SK-N-SH (cell line): ENCODE measurements around the gene TBRG1. TPM values are rescaled to one million over a fixed set of nuclear protein-coding genes. Genes with fewer than 3 reads are reported as not detected.

Experiments
- CTCF ChIA-PET: fragments of 300-600, 350-600 bp; formaldehyde crosslinking; extraction: SDS; loops from one replicate; lab custom pipeline; 2021; lab: Yijun Ruan, JAX
- POLR2A ChIA-PET: fragments of 350-600 bp; sonication (Branson Sonifier 250); formaldehyde crosslinking; extraction: SDS; loops from one replicate; lab custom pipeline; 2020; ENCODE audit warnings: antibody characterized with exemption, inconsistent platforms; lab: Yijun Ruan, JAX
- DNase-seq: peaks from one replicate; pipeline ENCODE4 v3.0.0; 2012
- H2AFZ ChIP-seq: fragments of 200-600 bp; sonication (generic); 2 replicates; pipeline ENCODE4 v1.8.1; 2016; ENCODE audit warnings: antibody characterized with exemption, mild to moderate bottlenecking, low read depth
- H3F3A ChIP-seq: fragments of 200-600 bp; sonication (generic); replicated peaks from 2 replicates; pipeline ENCODE3; 2016; ENCODE audit warnings: antibody characterized with exemption, mild to moderate bottlenecking; ENCODE audit not compliant: insufficient read depth
- H3K27ac ChIP-seq, 2 experiments: fragments of 200-500 bp in 1 of 2; fragments of 200-600 bp in 1 of 2; sonication (Bioruptor generic) in 1 of 2; sonication (generic), shearing (Covaris generic) in 1 of 2; 2 replicates each; pipeline versions ENCODE4 v1.5.1 to v1.6.1; 2014 to 2016; ENCODE audit warnings: low read depth in 2 of 2, inconsistent platforms in 1 of 2, low read length in 1 of 2, mild to moderate bottlenecking in 1 of 2, mixed read lengths in 1 of 2
- H3K27me3 ChIP-seq: fragments of 200-600 bp; sonication (generic), shearing (Covaris generic); 2 replicates; pipeline ENCODE4 v1.6.1; 2016; ENCODE audit warnings: mixed run types; ENCODE audit not compliant: insufficient read depth
- H3K36me3 ChIP-seq, 2 experiments: fragments of 200-500 bp in 1 of 2; fragments of 200-600 bp in 1 of 2; sonication (Bioruptor generic) in 1 of 2; sonication (generic) in 1 of 2; replicated peaks in 1 of 2; 2 replicates each; pipeline versions ENCODE3 to v1.5.1; 2014 to 2016; ENCODE audit warnings: low read length in 1 of 2, mild to moderate bottlenecking in 1 of 2; ENCODE audit not compliant: insufficient read depth in 2 of 2, control insufficient read depth in 1 of 2
- H3K4me1 ChIP-seq, 2 experiments: fragments of 200-500 bp in 1 of 2; fragments of 200-600 bp in 1 of 2; sonication (Bioruptor generic) in 1 of 2; sonication (generic), shearing (Covaris generic) in 1 of 2; 2 replicates each; pipeline versions ENCODE4 v1.5.1 to v1.6.1; 2014 to 2016; ENCODE audit warnings: low read depth in 1 of 2, low read length in 1 of 2, mixed run types in 1 of 2; ENCODE audit not compliant: insufficient read depth in 2 of 2, control insufficient read depth in 1 of 2
- H3K4me2 ChIP-seq: fragments of 200-600 bp; sonication (generic), shearing (Covaris generic); 2 replicates; pipeline ENCODE4 v1.6.1; 2017; ENCODE audit warnings: mixed run types
- H3K4me3 ChIP-seq, 2 experiments: fragments of 200-500 bp in 1 of 2; fragments of 200-600 bp in 1 of 2; sonication (Bioruptor generic) in 1 of 2; sonication (generic), shearing (Covaris generic) in 1 of 2; 2 replicates each; pipeline versions ENCODE4 v1.5.1 to v1.8.1; 2014 to 2016; ENCODE audit warnings: low read depth in 2 of 2, inconsistent platforms in 1 of 2, low read length in 1 of 2, mild to moderate bottlenecking in 1 of 2, mixed read lengths in 1 of 2, moderate library complexity in 1 of 2
- H3K79me2 ChIP-seq: fragments of 200-600 bp; sonication (generic); 2 replicates; pipeline ENCODE4 v1.8.1; 2017; ENCODE audit warnings: mild to moderate bottlenecking; ENCODE audit not compliant: insufficient read depth
- H3K9ac ChIP-seq: fragments of 200-600 bp; sonication (generic); 2 replicates; pipeline ENCODE4 v1.6.1; 2017; ENCODE audit warnings: mixed run types
- H3K9me2 ChIP-seq: fragments of 200-600 bp; sonication (generic); 2 replicates; pipeline ENCODE4 v1.6.1; 2017; ENCODE audit warnings: mixed run types
- H3K9me3 ChIP-seq: fragments of 200-600 bp; sonication (generic); 2 replicates; pipeline ENCODE4 v1.6.1; 2017; ENCODE audit warnings: mixed run types, mild to moderate bottlenecking, moderate library complexity
- H4K20me1 ChIP-seq: fragments of 200-600 bp; sonication (generic); 2 replicates; pipeline ENCODE4 v1.6.1; 2017; ENCODE audit warnings: mild to moderate bottlenecking, mixed run types; ENCODE audit not compliant: insufficient read depth
- CHD2 ChIP-seq: fragments of 150-350 bp; IDR thresholded peaks from 2 replicates; pipeline ENCODE4 v1.6.1; 2018; ENCODE audit warnings: low read length; ENCODE audit not compliant: partially characterized antibody
- ELF1 ChIP-seq: IDR thresholded peaks from 2 replicates; pipeline ENCODE4 v1.4.0; 2012
- EZH2phosphoT487 ChIP-seq: fragments of 200-600 bp; sonication (generic); IDR thresholded peaks from 2 replicates; pipeline ENCODE4 v1.6.1; 2017; ENCODE audit warnings: low read depth, mixed run types, mild to moderate bottlenecking, antibody characterized with exemption, moderate library complexity, borderline replicate concordance
- FOXM1 ChIP-seq: IDR thresholded peaks from 2 replicates; pipeline ENCODE4 v1.4.0; 2012; ENCODE audit warnings: low read depth, mild to moderate bottlenecking
- GABPA ChIP-seq: IDR thresholded peaks from 2 replicates; pipeline ENCODE4 v1.4.0; 2012; ENCODE audit warnings: low read depth, mild to moderate bottlenecking
- JUND ChIP-seq: IDR thresholded peaks from 2 replicates; pipeline ENCODE4 v1.4.0; 2012
- MAX ChIP-seq: IDR thresholded peaks from 2 replicates; pipeline ENCODE4 v1.4.0; 2012; ENCODE audit warnings: low read depth
- MEF2A ChIP-seq: IDR thresholded peaks from 2 replicates; pipeline ENCODE4 v1.4.0; 2012; ENCODE audit warnings: low read depth, borderline replicate concordance
- MXI1 ChIP-seq: IDR thresholded peaks from 2 replicates; pipeline ENCODE4 v1.6.1; 2012; ENCODE audit warnings: mild to moderate bottlenecking, low read depth, low read length, improper control_type of control experiment
- NFIC ChIP-seq: IDR thresholded peaks from 2 replicates; pipeline ENCODE4 v1.4.0; 2012; ENCODE audit warnings: borderline replicate concordance
- NRF1 ChIP-seq: IDR thresholded peaks from 2 replicates; pipeline ENCODE4 v1.6.1; 2012; ENCODE audit warnings: low read depth, mild to moderate bottlenecking, low read length
- RCOR1 ChIP-seq: fragments of 150-350 bp; IDR thresholded peaks from 2 replicates; pipeline ENCODE4 v1.6.1; 2017; ENCODE audit warnings: antibody characterized with exemption, low read length
- RFX5 ChIP-seq: IDR thresholded peaks from 2 replicates; pipeline ENCODE4 v1.6.1; 2012; ENCODE audit warnings: mild to moderate bottlenecking, improper control_type of control experiment, low read length
- SIN3A ChIP-seq: IDR thresholded peaks from 2 replicates; pipeline ENCODE4 v1.6.1; 2012; ENCODE audit warnings: low read depth, mild to moderate bottlenecking, low read length, moderate library complexity, borderline replicate concordance
- TAF1 ChIP-seq: IDR thresholded peaks from 2 replicates; pipeline ENCODE4 v1.6.1; 2012; ENCODE audit warnings: low read depth, mild to moderate bottlenecking, low read length, moderate library complexity, borderline replicate concordance
- whole genome bisulfite sequencing: methylation state at CpG from one replicate; pipeline ENCODE4 v1.1.6; 2017; ENCODE audit warnings: low lambda C conversion rate; 5-methylcytosine and 5-hydroxymethylcytosine counted together
- polyA plus RNA-seq, 3 experiments: library from polyadenylated mRNA; depleted of rRNA; stranded (reverse); fragments of >200 nt; gene quantifications; 2 replicates each; pipeline ENCODE4 v1.2.3, GENCODE V29; 2012
- TF ChIP-seq, protein P1 (sequence below): fragments of 150-350 bp; IDR thresholded peaks from 2 replicates; pipeline ENCODE4 v1.6.1; 2016; ENCODE audit warnings: mild to moderate bottlenecking, low read depth, low read length
- TF ChIP-seq, protein P2 (sequence below): IDR thresholded peaks from 2 replicates; pipeline ENCODE4 v1.6.1; 2012; ENCODE audit warnings: mild to moderate bottlenecking, low read depth, low read length, moderate library complexity

The TBRG1 gene
- 22.0 and 29.0 TPM in 2 replicates for polyA plus RNA-seq (2012; rRNA removed)
- polyA plus RNA-seq (2012; cell fraction: cytosol; rRNA removed), result 19.6 and 21.2 TPM in 2 replicates
- polyA plus RNA-seq (2012; cell fraction: nucleus; rRNA removed), result 61.6 and 96.9 TPM in 2 replicates

- H3K36me3 ChIP-seq, result peaks cover 31 to 34% of the 10 kb centered on the region in 2 experiments
- peak within 1 kb of the TSS; percentile 93 for H3K4me2 ChIP-seq
- H3K79me2 ChIP-seq, result peaks cover 45% of the 10 kb centered on the region
- no peaks in the 10 kb centered on the region for H3F3A ChIP-seq
- H3K9me3 ChIP-seq, result no peaks in the 10 kb centered on the region
- no peaks in the 10 kb centered on the region for H3K9me2 ChIP-seq
- DNase-seq, result peak; percentile 96
- CTCF ChIA-PET, result interaction anchor here (0.7 to 2.4 kb wide), 6 partner anchors 10 to 244 kb away, joined by 3 to 13 read pairs (median 4); no protein-coding TSS in a partner anchor
- H2AFZ ChIP-seq, result peak within 1 kb of the TSS; percentile 94
- peaks cover 23% of the 10 kb centered on the region; the same call in 1 of the 2 replicates for H4K20me1 ChIP-seq
- H3K9ac ChIP-seq, result peak within 1 kb of the TSS; percentile 94
- H3K27ac ChIP-seq, result peak within 1 kb of the TSS; percentile 80 to 94
- H3K4me3 ChIP-seq, result peak within 1 kb of the TSS; percentile 95 to 98
- 1% methylated on average over 37 of the region's 57 CpGs for WGBS
- POLR2A ChIA-PET, result interaction anchor here (1.0 kb wide), 1 partner anchor 34 kb away, joined by 3 read pairs; no protein-coding TSS in a partner anchor
- H3K4me1 ChIP-seq, result peaks cover 4 to 12% of the 10 kb centered on the region in 2 experiments; a peak in 3 of 4 replicates
- TF ChIP-seq SIN3A, result peak; percentile 48; the same call in 1 of the 2 replicates
- TF ChIP-seq CHD2, result peak; percentile 61
- TF ChIP-seq MAX, result peak; percentile 70
- TF ChIP-seq FOXM1, result no peak
- TF ChIP-seq, protein P1, sequence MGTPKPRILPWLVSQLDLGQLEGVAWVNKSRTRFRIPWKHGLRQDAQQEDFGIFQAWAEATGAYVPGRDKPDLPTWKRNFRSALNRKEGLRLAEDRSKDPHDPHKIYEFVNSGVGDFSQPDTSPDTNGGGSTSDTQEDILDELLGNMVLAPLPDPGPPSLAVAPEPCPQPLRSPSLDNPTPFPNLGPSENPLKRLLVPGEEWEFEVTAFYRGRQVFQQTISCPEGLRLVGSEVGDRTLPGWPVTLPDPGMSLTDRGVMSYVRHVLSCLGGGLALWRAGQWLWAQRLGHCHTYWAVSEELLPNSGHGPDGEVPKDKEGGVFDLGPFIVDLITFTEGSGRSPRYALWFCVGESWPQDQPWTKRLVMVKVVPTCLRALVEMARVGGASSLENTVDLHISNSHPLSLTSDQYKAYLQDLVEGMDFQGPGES, result no peak
- no peak for TF ChIP-seq EZH2phosphoT487
- TF ChIP-seq GABPA, result peak; percentile 95
- peak; percentile 69; the same call in 1 of the 2 replicates for TF ChIP-seq MXI1
- TF ChIP-seq JUND, result no peak
- peak; percentile 63 for TF ChIP-seq NRF1
- TF ChIP-seq ELF1, result peak; percentile 99
- TF ChIP-seq MEF2A, result no peak
- peak; percentile 95 for TF ChIP-seq TAF1
- TF ChIP-seq RFX5, result no peak
- TF ChIP-seq RCOR1, result no peak
- TF ChIP-seq, protein P2, sequence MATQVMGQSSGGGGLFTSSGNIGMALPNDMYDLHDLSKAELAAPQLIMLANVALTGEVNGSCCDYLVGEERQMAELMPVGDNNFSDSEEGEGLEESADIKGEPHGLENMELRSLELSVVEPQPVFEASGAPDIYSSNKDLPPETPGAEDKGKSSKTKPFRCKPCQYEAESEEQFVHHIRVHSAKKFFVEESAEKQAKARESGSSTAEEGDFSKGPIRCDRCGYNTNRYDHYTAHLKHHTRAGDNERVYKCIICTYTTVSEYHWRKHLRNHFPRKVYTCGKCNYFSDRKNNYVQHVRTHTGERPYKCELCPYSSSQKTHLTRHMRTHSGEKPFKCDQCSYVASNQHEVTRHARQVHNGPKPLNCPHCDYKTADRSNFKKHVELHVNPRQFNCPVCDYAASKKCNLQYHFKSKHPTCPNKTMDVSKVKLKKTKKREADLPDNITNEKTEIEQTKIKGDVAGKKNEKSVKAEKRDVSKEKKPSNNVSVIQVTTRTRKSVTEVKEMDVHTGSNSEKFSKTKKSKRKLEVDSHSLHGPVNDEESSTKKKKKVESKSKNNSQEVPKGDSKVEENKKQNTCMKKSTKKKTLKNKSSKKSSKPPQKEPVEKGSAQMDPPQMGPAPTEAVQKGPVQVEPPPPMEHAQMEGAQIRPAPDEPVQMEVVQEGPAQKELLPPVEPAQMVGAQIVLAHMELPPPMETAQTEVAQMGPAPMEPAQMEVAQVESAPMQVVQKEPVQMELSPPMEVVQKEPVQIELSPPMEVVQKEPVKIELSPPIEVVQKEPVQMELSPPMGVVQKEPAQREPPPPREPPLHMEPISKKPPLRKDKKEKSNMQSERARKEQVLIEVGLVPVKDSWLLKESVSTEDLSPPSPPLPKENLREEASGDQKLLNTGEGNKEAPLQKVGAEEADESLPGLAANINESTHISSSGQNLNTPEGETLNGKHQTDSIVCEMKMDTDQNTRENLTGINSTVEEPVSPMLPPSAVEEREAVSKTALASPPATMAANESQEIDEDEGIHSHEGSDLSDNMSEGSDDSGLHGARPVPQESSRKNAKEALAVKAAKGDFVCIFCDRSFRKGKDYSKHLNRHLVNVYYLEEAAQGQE, result peak; percentile 42
- TF ChIP-seq NFIC, result no peak; the same call in 1 of the 2 replicates
- peaks cover 17% of the 10 kb centered on the region; the same call in 1 of the 2 replicates for H3K27me3 ChIP-seq
Measured at GRCh38 chr11:124622531-124623451, at the start of gene TBRG1. Gene TBRG1 (plus strand): TSS chr11:124622864. CDS start chr11:124623084, 220 bp downstream.
